AG09319 (cell line): ENCODE data around the gene GART.

Experiments
- DNase-seq: peaks from one replicate; pipeline ENCODE4 v3.0.0-alpha.2; 2010; ENCODE audit warnings: low read depth; ENCODE audit errors: extremely low read depth
- CTCF ChIP-seq: IDR thresholded peaks from 2 replicates; pipeline ENCODE4 v1.5.1; 2011; ENCODE audit warnings: low read depth, mild to moderate bottlenecking, inconsistent platforms, low read length, moderate library complexity

The GART gene

GRCh38 chr21:33552999-33553598 lies 11.2 kb upstream of the GART start:
- DNase-seq: no peak
- TF ChIP-seq CTCF: no peak

GRCh38 chr21:33552093-33552998 lies 10.4 kb upstream of the GART start:
- no peak for DNase-seq
- TF ChIP-seq CTCF: no peak

- TF ChIP-seq CTCF: no peak
These were observed 9.7 kb upstream of the GART start for GRCh38 chr21:33551664-33552063.

GRCh38 chr21:33550772-33551660 lies 9.1 kb upstream of the GART start:
- no peak for TF ChIP-seq CTCF
- no peak for DNase-seq

More at GRCh38 chr21:33551664-33552063, 9.7 kb upstream of the GART start:
- no peak for DNase-seq

- no peak for DNase-seq
- no peak for TF ChIP-seq CTCF
These were observed 8.2 kb upstream of the GART start for GRCh38 chr21:33549848-33550771.

- no peak for TF ChIP-seq CTCF
These were observed 4.2 kb upstream of the GART start for GRCh38 chr21:33546086-33546485.

More at GRCh38 chr21:33546086-33546485, 4.2 kb upstream of the GART start:
- no peak for DNase-seq
